Measurements from ENCODE around the gene CADM1. TPM values are rescaled to one million over a fixed set of nuclear protein-coding genes. Genes with fewer than 3 reads are reported as not detected.
A peak's percentile ranks its signal among the peaks of the same experiment; 100 is the strongest.

CADM1 gene
- total RNA-seq, 4 donors from 2014 or later: 17.1 to 49.8 (median 30.7) TPM

- TF ChIP-seq POLR2A (IDR thresholded peaks at IDR 0.05) (no peak), EP300 (IDR thresholded peaks at IDR 0.05) (no peak), CTCF (IDR thresholded peaks at IDR 0.05) (no peak)
- Histone ChIP-seq H3K4me3 (no peak overlapping the region), H3K27me3 (no peaks in the 10 kb centered on the region), H3K9me3 (no peaks in the 10 kb centered on the region), H3K27ac (peak overlapping the region in 1 of 4 donors; percentile 32), H3K4me1 (peaks cover 0 to 10% (median 0%) of the 10 kb centered on the region in 4 donors), H3K36me3 (no peaks in the 10 kb centered on the region)
- no peak for DNase-seq (ENCODE audit: low spot score in 2 of 2)
- WGBS, 2 donors: 91 to 97% methylated on average over 1 of the region's 1 CpG
Observed at GRCh38 chr11:115454525-115454924, 49.7 kb downstream of the CADM1 start.

- H3K9me3 ChIP-seq: no peaks in the 10 kb centered on the region
- peak overlapping the region in 1 of 4 donors; percentile 32 for H3K27ac ChIP-seq
- no peak overlapping the region for H3K4me3 ChIP-seq
- no peaks in the 10 kb centered on the region for H3K36me3 ChIP-seq
- TF ChIP-seq POLR2A (IDR thresholded peaks at IDR 0.05): no peak
- TF ChIP-seq EP300 (IDR thresholded peaks at IDR 0.05): no peak
- TF ChIP-seq CTCF (IDR thresholded peaks at IDR 0.05): no peak
- 100% methylated on average over 1 of the region's 1 CpG for WGBS, 2 donors
- no peak for DNase-seq (ENCODE audit: low spot score in 2 of 2)
- H3K4me1 ChIP-seq: peaks cover 0 to 10% (median 0%) of the 10 kb centered on the region in 4 donors
- no peaks in the 10 kb centered on the region for H3K27me3 ChIP-seq
Observed at GRCh38 chr11:115453693-115454490, 50.3 kb downstream of the CADM1 start.

DNA sequence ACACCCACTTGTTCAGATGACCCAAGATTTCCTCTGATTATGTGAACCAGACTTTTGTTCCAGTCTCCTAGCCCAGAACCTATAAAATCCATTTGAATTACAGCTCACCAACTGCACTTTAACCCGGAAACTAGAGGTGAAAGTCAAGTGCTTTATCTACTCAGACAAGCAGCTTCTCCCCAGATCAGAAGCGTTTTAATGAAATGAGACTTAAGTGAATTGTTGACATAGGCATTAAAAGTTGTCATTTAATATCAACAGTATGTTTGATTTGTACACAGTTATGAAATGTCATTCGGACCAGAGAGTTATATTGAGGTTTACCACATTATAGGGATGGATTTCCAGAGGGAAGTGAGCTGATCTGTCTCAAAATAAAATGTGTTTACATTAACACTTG, 52.0 kb downstream of the CADM1 start:
- 54% methylated on average over 3 of the region's 3 CpGs for WGBS, 2 donors
- Histone ChIP-seq H3K36me3 (peaks cover 0 to 6% (median 0%) of the 10 kb centered on the region in 3 donors), H3K27ac (no peak overlapping the region), H3K27me3 (no peaks in the 10 kb centered on the region), H3K9me3 (peaks cover 0 to 14% (median 4%) of the 10 kb centered on the region in 4 donors), H3K4me1 (peaks cover 0 to 9% (median 0%) of the 10 kb centered on the region in 4 donors), H3K4me3 (no peak overlapping the region)
- TF ChIP-seq EP300 (IDR thresholded peaks at IDR 0.05) (no peak), POLR2A (IDR thresholded peaks at IDR 0.05) (no peak), CTCF (IDR thresholded peaks at IDR 0.05) (no peak)
- no peak for DNase-seq (ENCODE audit: low spot score in 2 of 2)

DNA sequence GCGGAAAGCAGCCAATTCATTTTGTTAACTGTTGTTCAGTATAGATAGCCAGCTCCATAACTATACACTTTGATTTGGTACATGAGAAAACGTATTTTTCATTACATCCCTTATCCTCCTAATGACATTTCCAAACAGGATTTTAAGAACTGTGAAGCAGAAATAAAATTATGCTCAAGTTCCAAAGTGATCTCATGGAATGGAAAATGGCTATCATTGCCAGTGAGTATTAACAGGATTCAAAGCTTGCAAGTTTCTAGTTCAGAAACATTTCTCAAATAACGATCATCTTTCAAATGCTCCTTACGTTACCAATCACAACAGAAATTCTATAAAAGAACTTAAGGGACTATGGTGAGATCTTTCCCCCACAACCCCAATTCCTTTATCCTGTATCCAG, 53.7 kb downstream of the CADM1 start:
- Histone ChIP-seq H3K36me3 (peaks cover 0 to 13% (median 0%) of the 10 kb centered on the region in 3 donors), H3K27ac (no peak overlapping the region), H3K4me1 (peaks cover 0 to 4% (median 0%) of the 10 kb centered on the region in 4 donors), H3K4me3 (no peak overlapping the region), H3K27me3 (no peaks in the 10 kb centered on the region), H3K9me3 (peaks cover 0 to 29% (median 7%) of the 10 kb centered on the region in 4 donors)
- 69 to 70% methylated on average over 4 of the region's 4 CpGs for WGBS, 2 donors
- TF ChIP-seq POLR2A (IDR thresholded peaks at IDR 0.05): no peak
- TF ChIP-seq EP300 (IDR thresholded peaks at IDR 0.05): no peak
- TF ChIP-seq CTCF (IDR thresholded peaks at IDR 0.05): no peak
- DNase-seq (ENCODE audit: low spot score in 2 of 2): no peak

GRCh38 chr11:115447273-115447864, 56.8 kb downstream of the CADM1 start:
- Histone ChIP-seq H3K9me3 (peaks cover 0 to 29% (median 7%) of the 10 kb centered on the region in 4 donors), H3K36me3 (peaks cover 0 to 16% (median 0%) of the 10 kb centered on the region in 3 donors), H3K27me3 (no peaks in the 10 kb centered on the region), H3K27ac (no peak overlapping the region), H3K4me1 (no peaks in the 10 kb centered on the region), H3K4me3 (no peak overlapping the region)
- WGBS, 2 donors: 94% methylated on average over 2 of the region's 2 CpGs
- no peak for DNase-seq (ENCODE audit: low spot score in 2 of 2)
- TF ChIP-seq EP300 (IDR thresholded peaks at IDR 0.05) (no peak), CTCF (IDR thresholded peaks at IDR 0.05) (no peak), POLR2A (IDR thresholded peaks at IDR 0.05) (no peak)
